ENCODE measurements around the gene GABRB1.

DNA sequence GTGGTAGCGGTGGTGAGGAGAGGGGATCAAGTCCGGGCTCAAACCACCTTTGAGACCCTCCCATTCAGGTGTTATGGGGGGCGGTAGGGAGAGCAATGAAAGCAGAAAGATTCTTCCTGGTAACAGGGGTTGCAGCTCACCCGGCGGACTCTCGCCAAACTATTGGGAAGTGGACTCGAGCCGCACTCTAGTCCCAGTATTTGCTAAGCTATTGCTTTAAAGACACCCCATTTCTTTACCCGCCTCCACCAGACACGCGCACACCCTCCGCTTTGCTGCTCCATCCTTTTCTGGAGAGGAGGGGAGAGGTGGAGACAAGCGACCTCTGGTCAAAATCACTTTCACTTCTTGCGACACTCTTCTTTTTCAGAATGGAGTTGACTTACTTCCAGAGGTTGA, 37.4 kb upstream of the GABRB1 start:
- TF ChIP-seq CTCF (IDR thresholded peaks at IDR 0.05) (no peak), POLR2A (IDR thresholded peaks at IDR 0.05) (no peak), POLR2AphosphoS5 (IDR thresholded peaks at IDR 0.05) (no peak), EP300 (IDR thresholded peaks at IDR 0.05) (no peak)
